Chondrocyte (in vitro differentiated cells): ENCODE measurements around the gene PDGFRB. TPM values are rescaled to one million over a fixed set of nuclear protein-coding genes. Genes with fewer than 3 reads are reported as not detected.

Experiments
- DNase-seq: peaks from one replicate; pipeline ENCODE4 v3.0.0; 2021; ENCODE audit warnings: mixed read lengths, low spot score
- H3K27ac Mint-ChIP-seq: one replicate; pipeline ENCODE4 v1.8.0; 2021; ENCODE audit warnings: mild to moderate bottlenecking, moderate library complexity, mixed read lengths; ENCODE audit not compliant: unreplicated experiment
- H3K27me3 Mint-ChIP-seq: 2 replicates; pipeline ENCODE4 v1.8.0; 2021; ENCODE audit warnings: low read depth, mixed read lengths
- H3K36me3 Mint-ChIP-seq: 2 replicates; pipeline ENCODE4 v1.8.0; 2021; ENCODE audit warnings: low read depth, mixed read lengths
- H3K4me1 Mint-ChIP-seq: 2 replicates; pipeline ENCODE4 v1.8.0; 2021; ENCODE audit warnings: low read depth, mild to moderate bottlenecking, mixed read lengths
- H3K4me3 Mint-ChIP-seq: one replicate; pipeline ENCODE4 v1.8.0; 2021; ENCODE audit warnings: mild to moderate bottlenecking, moderate library complexity, mixed read lengths; ENCODE audit not compliant: unreplicated experiment
- H3K9me3 Mint-ChIP-seq: 2 replicates; pipeline ENCODE4 v1.8.0; 2021; ENCODE audit warnings: low read depth, mixed read lengths
- CTCF ChIP-seq: fragments of 200-600 bp; sonication (generic); IDR thresholded peaks from 2 replicates; pipeline ENCODE4 v1.5.0; 2021; ENCODE audit warnings: antibody characterized with exemption, mild to moderate bottlenecking, moderate library complexity
- total RNA-seq: library from RNA; stranded (reverse); gene quantifications from 3 replicates; pipeline ENCODE4 v1.2.1, GENCODE V29; 2021

Gene PDGFRB
- total RNA-seq, 1 donor from 2014 or later: 499 TPM

GRCh38 chr5:150113047-150113744, 42.4 kb downstream of the PDGFRB start:
- Mint-ChIP-seq H3K27ac (peak overlapping the region; percentile 96), H3K36me3 (peaks cover 18% of the 10 kb centered on the region), H3K4me1 (peaks cover 76% of the 10 kb centered on the region), H3K9me3 (no peaks in the 10 kb centered on the region), H3K27me3 (no peaks in the 10 kb centered on the region), H3K4me3 (peak overlapping the region; percentile 15)
- TF ChIP-seq CTCF: no peak
- no peak for DNase-seq

DNA sequence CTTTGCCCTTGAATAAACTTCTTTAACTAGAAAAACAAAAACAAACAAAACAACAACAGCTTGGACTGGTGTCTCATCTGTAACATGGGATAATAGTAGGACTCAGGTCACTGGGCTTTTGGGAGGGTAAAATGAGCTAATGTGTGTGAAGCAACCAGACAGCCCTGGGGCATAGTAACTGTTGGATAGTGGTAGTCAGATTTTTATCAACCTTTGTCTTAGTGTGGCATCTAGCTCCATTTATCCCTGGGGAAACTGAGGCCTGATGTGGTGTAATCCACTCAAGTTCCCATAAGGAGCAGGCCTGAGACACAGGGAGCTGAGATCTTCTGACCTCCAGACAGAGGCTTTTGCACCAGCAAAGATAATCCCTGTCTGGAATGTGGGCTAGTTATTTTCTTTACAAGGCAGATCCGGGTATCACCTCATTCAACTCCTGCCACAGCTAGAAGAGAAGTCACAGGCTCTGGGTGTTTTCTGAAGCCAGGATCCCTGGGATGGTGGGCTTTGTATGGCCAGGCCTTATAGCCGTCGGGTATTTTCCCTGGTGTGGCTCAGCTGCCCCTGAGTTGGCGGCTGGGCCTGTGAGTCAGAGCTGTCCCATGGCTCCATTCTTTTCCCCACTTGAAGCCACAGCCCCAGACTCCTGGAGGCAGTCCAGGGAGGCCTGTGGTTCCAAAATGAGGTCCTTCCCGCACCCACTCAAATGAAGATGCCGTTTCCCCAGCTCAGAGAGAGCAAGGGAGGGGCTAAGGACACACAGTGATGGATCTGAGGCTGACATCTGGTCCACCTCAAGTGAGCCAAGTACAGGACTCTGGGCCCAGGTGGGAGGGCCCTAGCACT, 43.2 kb downstream of the PDGFRB start:
- H3K4me3 Mint-ChIP-seq: no peak overlapping the region
- H3K9me3 Mint-ChIP-seq: no peaks in the 10 kb centered on the region
- peaks cover 75% of the 10 kb centered on the region for H3K4me1 Mint-ChIP-seq
- peak overlapping the region; percentile 96 for H3K27ac Mint-ChIP-seq
- peaks cover 14% of the 10 kb centered on the region for H3K36me3 Mint-ChIP-seq
- H3K27me3 Mint-ChIP-seq: no peaks in the 10 kb centered on the region
- TF ChIP-seq CTCF: no peak
- no peak for DNase-seq

GRCh38 chr5:150111122-150111521, 44.5 kb downstream of the PDGFRB start:
- Mint-ChIP-seq H3K27ac (peak overlapping the region; percentile 67), H3K4me1 (peaks cover 78% of the 10 kb centered on the region), H3K9me3 (no peaks in the 10 kb centered on the region), H3K27me3 (no peaks in the 10 kb centered on the region), H3K36me3 (peaks cover 8% of the 10 kb centered on the region), H3K4me3 (no peak overlapping the region)
- no peak for DNase-seq
- TF ChIP-seq CTCF: no peak

- peaks cover 4% of the 10 kb centered on the region for H3K36me3 Mint-ChIP-seq
- no peaks in the 10 kb centered on the region for H3K9me3 Mint-ChIP-seq
- H3K4me3 Mint-ChIP-seq: no peak overlapping the region
- H3K4me1 Mint-ChIP-seq: peaks cover 77% of the 10 kb centered on the region
- TF ChIP-seq CTCF: no peak
- peak overlapping the region; percentile 24 for H3K27ac Mint-ChIP-seq
- no peaks in the 10 kb centered on the region for H3K27me3 Mint-ChIP-seq
- no peak for DNase-seq
These were observed 45.7 kb downstream of the PDGFRB start for GRCh38 chr5:150109921-150110320.

DNA sequence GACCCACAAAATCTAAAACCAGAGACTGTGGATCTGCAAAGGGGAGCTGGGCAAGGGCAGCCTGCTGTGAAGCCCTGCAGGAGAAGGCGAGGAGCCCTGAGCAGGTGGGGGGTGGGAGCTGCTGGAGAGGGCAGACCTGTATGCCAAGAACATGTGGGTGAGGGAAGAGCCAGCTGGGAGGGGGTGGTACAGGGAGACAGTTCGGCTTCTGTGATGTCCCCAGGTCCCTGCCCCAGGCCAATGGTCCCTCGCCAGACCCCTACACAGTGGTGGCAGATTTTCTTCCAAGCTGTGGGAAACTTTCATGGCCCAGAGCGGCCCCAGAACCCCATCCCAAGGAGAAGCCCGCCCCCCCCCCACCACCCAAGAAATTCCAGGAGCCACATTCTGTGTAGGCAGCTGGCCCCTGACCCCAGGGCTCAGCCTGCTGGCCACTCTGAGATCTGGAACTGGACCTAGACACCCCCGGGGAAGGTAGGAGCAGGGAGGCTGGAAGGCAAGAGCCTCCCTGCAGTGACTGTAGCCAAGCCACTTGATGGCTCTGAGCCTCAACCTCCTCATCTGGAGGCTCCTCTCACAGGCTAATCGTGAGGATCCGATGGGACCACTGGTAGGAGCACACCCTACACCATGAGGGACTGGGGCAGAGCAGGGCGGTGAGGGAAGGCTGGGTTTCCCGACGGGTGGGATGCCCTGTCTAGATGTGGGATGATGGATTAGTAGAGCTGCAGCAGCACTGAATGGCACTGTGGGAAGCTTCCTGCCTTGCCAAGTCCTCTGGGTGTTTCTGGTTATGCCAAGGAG, 46.7 kb downstream of the PDGFRB start:
- H3K4me3 Mint-ChIP-seq: no peak overlapping the region
- peak overlapping the region; percentile 81 for H3K27ac Mint-ChIP-seq
- TF ChIP-seq CTCF: no peak
- no peaks in the 10 kb centered on the region for H3K27me3 Mint-ChIP-seq
- H3K9me3 Mint-ChIP-seq: no peaks in the 10 kb centered on the region
- DNase-seq: no peak
- H3K4me1 Mint-ChIP-seq: peaks cover 70% of the 10 kb centered on the region
- no peaks in the 10 kb centered on the region for H3K36me3 Mint-ChIP-seq
